ENCODE measurements around the gene FAM43B. TPM values are rescaled to one million over a fixed set of nuclear protein-coding genes. Genes with fewer than 3 reads are reported as not detected.

Gene FAM43B
- total and polyA plus RNA-seq, 2 donors (not counting 1 experiment from before 2014, with no cell fraction given): not detected

GRCh38 chr1:20507564-20508410 is 44.6 kb upstream of the FAM43B start, which contains the start of gene MUL1:
MUL1 (minus strand) TSS chr1:20508151; CDS start chr1:20508024, 127 bp downstream.
- TF ChIP-seq EZH2 (IDR thresholded peaks at IDR 0.05; ENCODE audit: borderline replicate concordance, insufficient read depth, low read depth, low read length, poor library complexity, severe bottlenecking): no peak
- peak; percentile 87 for ATAC-seq (ENCODE audit: low read depth)
- Histone ChIP-seq H2AFZ (ENCODE audit: insufficient read depth, low read depth, low read length, poor library complexity, severe bottlenecking) (peak within 1 kb of the TSS; percentile 86), H3K36me3 (replicated peaks in 1 of 2; ENCODE audit: control extremely low read depth in 1 of 2, control insufficient read depth in 1 of 2, extremely low read depth in 1 of 2, insufficient read depth in 2 of 2, low read length in 1 of 2) (peaks cover 0 to 16% of the 10 kb centered on the region in 2 experiments), H3K79me2 (ENCODE audit: control insufficient read depth, insufficient read depth, low read length) (peaks cover 51% of the 10 kb centered on the region), H3K9ac (ENCODE audit: low read length) (peak within 1 kb of the TSS; percentile 96), H3K4me3 (ENCODE audit: control extremely low read depth in 1 of 5, extremely low read depth in 1 of 5, insufficient read depth in 1 of 5, low read depth in 2 of 5, low read length in 4 of 5) (peak within 1 kb of the TSS; percentile 76 to 100 (median 86)), H3K27ac (ENCODE audit: low read length in 2 of 2) (peak within 1 kb of the TSS; percentile 93 to 96), H4K20me1 (ENCODE audit: control insufficient read depth, insufficient read depth, low read length, poor library complexity, severe bottlenecking) (peaks cover 18% of the 10 kb centered on the region), H3K9me3 (ENCODE audit: control extremely low read depth in 1 of 3, control insufficient read depth in 2 of 3, insufficient read depth in 1 of 3, low read length in 2 of 3) (peaks cover 0 to 5% (median 0%) of the 10 kb centered on the region in 3 donors), H3K27me3 (replicated peaks in 1 of 4; ENCODE audit: control extremely low read depth in 1 of 4, control insufficient read depth in 3 of 4, insufficient read depth in 4 of 4, low read length in 3 of 4) (peaks cover 0 to 13% (median 1%) of the 10 kb centered on the region in 4 experiments), H3K4me2 (replicated peaks; ENCODE audit: low read depth, low read length, poor library complexity, severe bottlenecking) (peak within 1 kb of the TSS; percentile 84), H3K4me1 (ENCODE audit: control insufficient read depth in 2 of 2, insufficient read depth in 2 of 2, low read length in 2 of 2) (peaks cover 14 to 22% of the 10 kb centered on the region in 2 donors)
- WGBS (ENCODE audit: insufficient coverage): under 1% methylated on average over 58 of the region's 58 CpGs
- no peaks in the 10 kb centered on the region for H3K9me3 Mint-ChIP-seq (ENCODE audit: insufficient read depth)
- POLR2A ChIA-PET: interaction anchor here (0.6 to 1.4 kb wide), 4 partner anchors 22 to 626 kb away, joined by 3 to 6 read pairs (median 4); partner anchors contain the start of genes CAMK2N1, HP1BP3 and OTUD3
- peak; percentile 93 for DNase-seq
- peaks cover 4% of the 10 kb centered on the region for H3K27me3 Mint-ChIP-seq
- intact Hi-C loops (cut with micrococcal nuclease): loop anchor here (1.0 to 2.0 kb wide), 4 partner anchors 21 to 625 kb away; partner anchors contain the start of genes CAMK2N1, DDOST and OTUD3
- H3K4me1 Mint-ChIP-seq: peaks cover 22% of the 10 kb centered on the region
- CTCF ChIA-PET: interaction anchor here (1.1 to 7.6 kb wide), 3 partner anchors 13 to 295 kb away, joined by 4 to 38 read pairs (median 9); no protein-coding TSS in a partner anchor
- peak within 1 kb of the TSS; percentile 91 for H3K4me3 Mint-ChIP-seq
- peak within 1 kb of the TSS; percentile 93 for H3K27ac Mint-ChIP-seq

GRCh38 chr1:20508411-20508771 is 44.0 kb upstream of the FAM43B start:
- peaks cover 17% of the 10 kb centered on the region for H4K20me1 ChIP-seq (ENCODE audit: control insufficient read depth, insufficient read depth, low read length, poor library complexity, severe bottlenecking)
- H3K4me3 ChIP-seq (ENCODE audit: control extremely low read depth in 1 of 5, extremely low read depth in 1 of 5, insufficient read depth in 1 of 5, low read depth in 2 of 5, low read length in 4 of 5): peak overlapping the region; percentile 73 to 100 (median 84)
- peaks cover 0 to 5% (median 0%) of the 10 kb centered on the region in 3 donors for H3K9me3 ChIP-seq (ENCODE audit: control extremely low read depth in 1 of 3, control insufficient read depth in 2 of 3, insufficient read depth in 1 of 3, low read length in 2 of 3)
- peak overlapping the region; percentile 84 for H3K4me2 ChIP-seq (replicated peaks; ENCODE audit: low read depth, low read length, poor library complexity, severe bottlenecking)
- peaks cover 0 to 12% of the 10 kb centered on the region in 2 experiments for H3K36me3 ChIP-seq (replicated peaks in 1 of 2; ENCODE audit: control extremely low read depth in 1 of 2, control insufficient read depth in 1 of 2, extremely low read depth in 1 of 2, insufficient read depth in 2 of 2, low read length in 1 of 2)
- DNase-seq (no peak), ATAC-seq (ENCODE audit: low read depth) (no peak)
- Mint-ChIP-seq H3K27ac (peak overlapping the region; percentile 93), H3K4me1 (peaks cover 22% of the 10 kb centered on the region), H3K27me3 (peaks cover 4% of the 10 kb centered on the region), H3K4me3 (peak overlapping the region; percentile 91), H3K9me3 (ENCODE audit: insufficient read depth) (no peaks in the 10 kb centered on the region)
- ChIA-PET CTCF (interaction anchor here (1.1 to 7.6 kb wide), 3 partner anchors 14 to 295 kb away, joined by 4 to 38 read pairs (median 9); no protein-coding TSS in a partner anchor), POLR2A (interaction anchor here (0.6 to 1.3 kb wide), 3 partner anchors 126 to 626 kb away, joined by 3 to 4 read pairs (median 3); partner anchors contain the start of genes HP1BP3 and OTUD3)
- intact Hi-C loops (cut with micrococcal nuclease): loop anchor here (1.0 to 2.0 kb wide), 3 partner anchors 22 to 626 kb away; partner anchors contain the start of genes CAMK2N1, DDOST and OTUD3
- peaks cover 14 to 22% of the 10 kb centered on the region in 2 donors for H3K4me1 ChIP-seq (ENCODE audit: control insufficient read depth in 2 of 2, insufficient read depth in 2 of 2, low read length in 2 of 2)
- WGBS (ENCODE audit: insufficient coverage): 100% methylated on average over 1 of the region's 5 CpGs
- TF ChIP-seq, protein P1, sequence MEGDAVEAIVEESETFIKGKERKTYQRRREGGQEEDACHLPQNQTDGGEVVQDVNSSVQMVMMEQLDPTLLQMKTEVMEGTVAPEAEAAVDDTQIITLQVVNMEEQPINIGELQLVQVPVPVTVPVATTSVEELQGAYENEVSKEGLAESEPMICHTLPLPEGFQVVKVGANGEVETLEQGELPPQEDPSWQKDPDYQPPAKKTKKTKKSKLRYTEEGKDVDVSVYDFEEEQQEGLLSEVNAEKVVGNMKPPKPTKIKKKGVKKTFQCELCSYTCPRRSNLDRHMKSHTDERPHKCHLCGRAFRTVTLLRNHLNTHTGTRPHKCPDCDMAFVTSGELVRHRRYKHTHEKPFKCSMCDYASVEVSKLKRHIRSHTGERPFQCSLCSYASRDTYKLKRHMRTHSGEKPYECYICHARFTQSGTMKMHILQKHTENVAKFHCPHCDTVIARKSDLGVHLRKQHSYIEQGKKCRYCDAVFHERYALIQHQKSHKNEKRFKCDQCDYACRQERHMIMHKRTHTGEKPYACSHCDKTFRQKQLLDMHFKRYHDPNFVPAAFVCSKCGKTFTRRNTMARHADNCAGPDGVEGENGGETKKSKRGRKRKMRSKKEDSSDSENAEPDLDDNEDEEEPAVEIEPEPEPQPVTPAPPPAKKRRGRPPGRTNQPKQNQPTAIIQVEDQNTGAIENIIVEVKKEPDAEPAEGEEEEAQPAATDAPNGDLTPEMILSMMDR (IDR thresholded peaks at IDR 0.05): no peak
- TF ChIP-seq EZH2 (IDR thresholded peaks at IDR 0.05; ENCODE audit: borderline replicate concordance, insufficient read depth, low read depth, low read length, poor library complexity, severe bottlenecking): no peak
- peaks cover 50% of the 10 kb centered on the region for H3K79me2 ChIP-seq (ENCODE audit: control insufficient read depth, insufficient read depth, low read length)
- H3K27me3 ChIP-seq (replicated peaks in 1 of 4; ENCODE audit: control extremely low read depth in 1 of 4, control insufficient read depth in 3 of 4, insufficient read depth in 4 of 4, low read length in 3 of 4): peaks cover 0 to 16% (median 1%) of the 10 kb centered on the region in 4 experiments
- peak overlapping the region; percentile 86 for H2AFZ ChIP-seq (ENCODE audit: insufficient read depth, low read depth, low read length, poor library complexity, severe bottlenecking)
- peak overlapping the region; percentile 93 to 96 for H3K27ac ChIP-seq (ENCODE audit: low read length in 2 of 2)
- peak overlapping the region; percentile 96 for H3K9ac ChIP-seq (ENCODE audit: low read length)

Measured in B cell (primary cell).